Measurements from ENCODE around the gene MORC2.

The MORC2 gene

DNA sequence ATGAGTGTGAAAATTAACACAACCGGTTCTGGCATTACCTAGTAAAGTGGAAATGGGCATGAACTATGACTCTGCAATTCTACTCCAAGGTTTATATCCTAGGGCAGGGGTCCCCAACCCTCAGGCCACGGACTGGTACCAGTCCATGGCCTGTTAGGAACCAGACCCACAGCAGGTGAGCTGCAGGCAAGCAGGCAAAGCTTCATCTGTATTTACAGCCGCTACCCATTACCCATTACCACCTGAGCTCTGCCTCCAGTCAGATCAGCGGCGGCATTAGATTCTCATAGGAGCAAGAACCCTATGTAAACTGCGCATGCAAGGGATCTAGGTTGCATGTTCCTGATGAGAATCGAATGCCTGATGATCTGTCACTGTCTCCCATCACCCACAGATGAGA lies 49.8 kb downstream of the MORC2 start:
- no peak overlapping the region for H3K4me3 Mint-ChIP-seq
- H3K4me1 Mint-ChIP-seq, result peaks cover 13% of the 10 kb centered on the region
- H3K9me3 Mint-ChIP-seq, result peaks cover 4% of the 10 kb centered on the region
- H3K27me3 Mint-ChIP-seq, result no peaks in the 10 kb centered on the region
- ATAC-seq, result no peak
- peaks cover 6% of the 10 kb centered on the region for H3K36me3 Mint-ChIP-seq
- H3K27ac Mint-ChIP-seq, result no peak overlapping the region

DNA sequence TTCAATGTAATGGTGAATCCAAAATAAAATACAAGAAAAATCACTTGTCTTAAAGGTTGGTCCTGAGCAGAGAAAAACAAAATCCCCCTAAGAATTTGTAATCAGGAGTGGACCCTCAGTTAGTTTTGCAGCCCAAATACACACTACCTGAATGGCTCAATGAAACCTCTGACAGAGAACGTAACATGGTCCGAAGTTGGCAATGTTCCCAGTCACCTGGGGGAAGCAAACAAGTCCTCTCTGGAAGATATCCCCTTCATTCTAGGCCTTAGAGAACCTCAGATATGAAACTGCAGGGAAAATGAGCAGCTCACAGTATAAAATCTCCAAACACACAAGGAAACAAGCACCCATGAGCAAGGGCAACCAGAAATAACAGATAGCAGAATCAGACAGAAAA lies 58.2 kb downstream of the MORC2 start:
- Mint-ChIP-seq H3K27ac (no peak overlapping the region), H3K27me3 (no peaks in the 10 kb centered on the region), H3K36me3 (peaks cover 48% of the 10 kb centered on the region), H3K9me3 (no peaks in the 10 kb centered on the region), H3K4me1 (no peaks in the 10 kb centered on the region), H3K4me3 (no peak overlapping the region)
- ATAC-seq, result no peak

DNA sequence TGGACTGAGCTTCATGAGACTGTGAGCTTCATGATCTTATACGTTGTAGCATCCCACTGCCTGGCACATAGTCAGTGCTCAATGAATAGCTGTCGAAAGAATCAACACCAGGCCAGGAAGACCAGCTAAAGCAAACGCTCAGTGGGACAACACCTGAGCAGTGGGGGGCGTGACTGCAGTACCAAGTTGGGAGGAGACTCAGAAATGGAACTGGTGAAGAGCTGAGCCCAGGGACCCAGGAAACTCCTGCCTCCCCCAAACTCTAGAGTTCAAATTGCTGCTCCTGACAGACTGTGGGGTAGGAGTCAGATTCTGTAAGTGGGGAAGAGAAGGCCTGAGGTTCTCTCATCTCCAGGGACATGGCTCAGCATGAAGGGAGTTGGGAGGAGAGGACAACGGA lies 59.3 kb downstream of the MORC2 start:
- Mint-ChIP-seq H3K27me3 (no peaks in the 10 kb centered on the region), H3K27ac (no peak overlapping the region), H3K4me1 (no peaks in the 10 kb centered on the region), H3K4me3 (no peak overlapping the region), H3K36me3 (peaks cover 52% of the 10 kb centered on the region), H3K9me3 (no peaks in the 10 kb centered on the region)
- ATAC-seq, result no peak

DNA sequence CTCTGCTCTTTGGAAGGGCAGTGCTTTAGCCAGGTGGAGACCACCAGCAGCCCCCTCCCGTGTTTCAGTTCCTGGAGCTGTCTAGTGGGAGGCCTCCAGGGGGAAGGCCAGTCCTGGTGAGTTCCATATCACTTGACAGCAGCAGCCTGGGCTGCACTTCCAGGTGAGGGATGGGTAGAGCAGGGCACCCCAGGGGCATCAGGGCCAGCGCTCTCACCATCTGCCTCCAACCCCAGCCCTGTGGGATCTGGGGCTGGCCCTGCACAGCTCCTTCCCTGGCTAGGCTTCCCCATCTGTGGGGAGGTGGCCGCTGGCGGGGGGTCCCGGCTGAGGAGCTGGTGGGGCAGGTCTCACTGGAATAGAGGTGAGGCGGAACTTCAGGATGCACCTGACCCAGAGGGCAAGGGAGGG lies 60.5 kb downstream of the MORC2 start:
- H3K27me3 Mint-ChIP-seq, result no peaks in the 10 kb centered on the region
- H3K27ac Mint-ChIP-seq, result no peak overlapping the region
- ATAC-seq, result no peak
- no peaks in the 10 kb centered on the region for H3K9me3 Mint-ChIP-seq
- H3K4me3 Mint-ChIP-seq, result no peak overlapping the region
- peaks cover 51% of the 10 kb centered on the region for H3K36me3 Mint-ChIP-seq
- H3K4me1 Mint-ChIP-seq, result peaks cover 4% of the 10 kb centered on the region

DNA sequence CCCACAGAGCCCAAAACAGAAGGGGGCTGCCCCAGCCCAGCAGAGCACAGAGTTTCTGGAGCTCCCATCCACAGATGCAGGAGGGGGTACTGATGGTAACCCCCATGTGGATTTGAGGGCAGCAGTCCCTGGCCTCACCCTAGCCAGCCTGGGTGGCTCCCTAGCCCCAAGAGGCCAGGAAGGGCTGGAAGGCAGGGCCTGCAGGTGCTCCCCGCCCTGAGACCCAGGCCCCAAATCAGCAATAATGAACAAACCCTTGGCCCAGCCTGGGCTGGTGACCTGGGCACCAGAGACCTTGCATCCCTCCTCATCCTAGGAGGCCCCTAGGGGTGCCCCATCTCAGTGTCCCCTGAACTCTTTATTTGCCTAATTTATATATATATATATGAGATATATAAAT lies 61.6 kb downstream of the MORC2 start:
- H3K9me3 Mint-ChIP-seq, result no peaks in the 10 kb centered on the region
- peaks cover 14% of the 10 kb centered on the region for H3K4me1 Mint-ChIP-seq
- H3K27me3 Mint-ChIP-seq, result no peaks in the 10 kb centered on the region
- H3K27ac Mint-ChIP-seq, result no peak overlapping the region
- peaks cover 45% of the 10 kb centered on the region for H3K36me3 Mint-ChIP-seq
- no peak for ATAC-seq
- H3K4me3 Mint-ChIP-seq, result no peak overlapping the region

DNA sequence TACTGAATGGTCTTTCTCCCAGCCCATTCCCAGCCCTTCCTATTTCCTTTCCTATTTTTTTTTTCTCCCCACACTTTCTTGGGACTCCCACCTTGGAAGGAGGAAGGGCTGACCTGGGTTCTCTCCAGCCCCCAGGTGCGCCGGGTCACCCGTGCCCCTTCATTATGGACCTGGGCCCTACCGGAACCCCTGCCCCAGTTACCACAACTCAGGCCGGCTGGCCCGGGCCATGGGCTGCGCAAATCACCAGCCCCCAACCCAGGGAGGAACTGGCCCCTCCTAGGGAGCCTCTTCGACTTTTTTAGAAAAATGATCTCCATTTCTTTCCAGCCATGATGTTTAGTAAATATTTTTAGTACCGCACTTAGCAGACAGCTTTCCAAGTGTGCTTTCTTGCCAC lies 62.2 kb downstream of the MORC2 start:
- H3K9me3 Mint-ChIP-seq, result no peaks in the 10 kb centered on the region
- H3K27me3 Mint-ChIP-seq, result no peaks in the 10 kb centered on the region
- H3K27ac Mint-ChIP-seq, result no peak overlapping the region
- H3K36me3 Mint-ChIP-seq, result peaks cover 45% of the 10 kb centered on the region
- H3K4me1 Mint-ChIP-seq, result peaks cover 14% of the 10 kb centered on the region
- no peak for ATAC-seq
- no peak overlapping the region for H3K4me3 Mint-ChIP-seq

DNA sequence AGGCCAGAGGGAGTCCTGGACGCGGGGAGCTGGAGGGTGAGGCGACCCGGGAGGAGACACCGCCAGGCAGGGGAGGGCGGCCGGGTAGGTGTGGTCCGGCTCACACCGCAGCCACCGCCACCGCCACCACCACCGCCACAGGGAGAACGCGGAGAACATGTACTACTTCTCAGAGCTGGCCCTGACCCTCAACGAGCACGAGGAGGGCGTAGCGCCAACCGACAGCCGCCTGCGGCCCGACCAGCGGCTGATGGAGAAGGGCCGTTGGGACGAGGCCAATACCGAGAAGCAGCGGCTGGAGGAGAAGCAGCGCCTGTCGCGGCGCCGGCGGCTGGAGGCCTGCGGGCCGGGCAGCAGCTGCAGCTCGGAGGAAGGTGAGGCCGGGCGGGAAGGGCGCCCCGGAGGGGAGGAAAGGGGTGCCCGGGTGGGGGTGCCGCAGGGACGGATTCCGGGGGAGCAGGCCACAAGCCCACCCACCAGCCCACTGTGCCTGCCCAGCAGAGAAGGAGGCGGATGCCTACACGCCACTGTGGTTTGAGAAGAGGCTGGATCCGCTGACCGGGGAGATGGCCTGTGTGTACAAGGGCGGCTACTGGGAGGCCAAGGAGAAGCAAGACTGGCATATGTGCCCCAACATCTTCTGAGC lies 62.8 kb downstream of the MORC2 start:
- Mint-ChIP-seq H3K4me3 (no peak overlapping the region), H3K36me3 (peaks cover 43% of the 10 kb centered on the region), H3K9me3 (no peaks in the 10 kb centered on the region), H3K27ac (no peak overlapping the region), H3K27me3 (no peaks in the 10 kb centered on the region), H3K4me1 (peaks cover 14% of the 10 kb centered on the region)
- no peak for ATAC-seq

DNA sequence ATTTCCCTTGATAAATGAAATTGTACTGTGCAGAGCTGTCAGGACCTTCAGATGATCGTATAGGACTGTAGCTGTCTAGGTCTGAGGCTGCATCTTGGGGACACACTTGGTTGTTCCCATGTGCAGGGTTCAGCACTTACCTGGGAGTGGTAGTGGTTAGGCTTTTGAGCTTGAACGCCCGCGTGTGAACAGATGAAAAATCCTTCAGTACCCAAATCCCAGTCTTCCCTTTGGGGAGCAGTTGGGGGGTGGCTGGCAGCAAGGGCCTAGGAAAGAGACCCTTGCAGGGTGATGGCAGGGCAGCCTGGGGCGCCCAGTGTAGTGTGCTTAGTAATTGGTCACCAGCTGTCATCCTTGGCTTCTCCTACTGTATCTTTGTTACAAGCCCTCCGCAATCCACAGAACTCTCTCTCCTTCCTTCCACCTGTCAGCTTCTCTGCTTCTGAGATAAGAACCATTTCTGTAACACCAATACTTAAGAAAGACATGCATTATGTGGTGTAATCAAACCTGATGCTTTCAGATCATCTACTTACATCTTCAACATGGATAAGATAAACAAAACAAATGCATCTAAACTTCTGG lies 64.6 kb downstream of the MORC2 start:
- Mint-ChIP-seq H3K27me3 (no peaks in the 10 kb centered on the region), H3K27ac (no peak overlapping the region), H3K4me1 (peaks cover 14% of the 10 kb centered on the region), H3K4me3 (no peak overlapping the region), H3K36me3 (peaks cover 28% of the 10 kb centered on the region), H3K9me3 (no peaks in the 10 kb centered on the region)
- ATAC-seq, result no peak

DNA sequence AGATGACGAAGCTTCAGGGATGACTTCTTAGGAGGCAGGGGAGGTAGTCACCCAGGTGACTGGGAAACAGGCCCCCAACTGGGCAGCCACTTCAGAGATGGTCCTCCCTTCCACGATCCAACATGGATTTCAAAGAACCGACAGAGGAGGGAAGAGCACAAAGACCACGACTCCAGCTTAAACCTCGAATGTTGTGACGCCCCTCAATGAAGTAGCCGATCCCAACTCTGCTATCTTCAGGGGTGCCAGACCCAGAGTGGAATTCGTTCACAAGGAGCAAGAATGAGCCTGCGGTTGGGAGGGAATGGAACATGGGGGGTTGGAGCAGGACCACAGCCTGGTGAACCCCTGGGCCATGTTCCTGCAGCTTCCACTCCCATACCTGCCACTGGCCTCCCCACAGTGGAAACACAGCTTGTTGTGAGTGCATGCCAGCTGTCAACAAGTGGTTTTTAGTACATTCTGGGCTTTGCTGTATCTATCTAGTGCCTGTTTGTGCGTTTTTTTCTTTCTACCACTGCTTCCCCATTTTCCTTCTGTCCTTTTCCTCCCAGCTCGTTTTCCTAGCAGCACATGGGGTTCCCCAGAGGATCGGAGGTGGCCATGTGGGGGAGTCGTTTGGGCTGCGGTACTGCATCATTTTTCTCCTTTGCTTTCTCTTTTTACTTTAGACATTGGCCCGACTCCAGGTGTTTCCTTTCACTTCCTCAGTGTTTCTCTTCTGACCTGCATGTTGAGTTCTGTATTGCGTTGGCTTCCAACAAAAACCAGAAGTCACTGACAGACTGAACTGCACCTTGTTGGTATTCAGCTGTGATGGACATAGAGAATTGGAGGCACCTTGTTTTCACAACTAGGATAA lies 65.8 kb downstream of the MORC2 start:
- Mint-ChIP-seq H3K27me3 (no peaks in the 10 kb centered on the region), H3K4me1 (peaks cover 14% of the 10 kb centered on the region), H3K27ac (peak overlapping the region; percentile 57), H3K36me3 (peaks cover 20% of the 10 kb centered on the region), H3K9me3 (no peaks in the 10 kb centered on the region), H3K4me3 (peak overlapping the region; percentile 63)
- ATAC-seq, result peak; percentile 80

DNA sequence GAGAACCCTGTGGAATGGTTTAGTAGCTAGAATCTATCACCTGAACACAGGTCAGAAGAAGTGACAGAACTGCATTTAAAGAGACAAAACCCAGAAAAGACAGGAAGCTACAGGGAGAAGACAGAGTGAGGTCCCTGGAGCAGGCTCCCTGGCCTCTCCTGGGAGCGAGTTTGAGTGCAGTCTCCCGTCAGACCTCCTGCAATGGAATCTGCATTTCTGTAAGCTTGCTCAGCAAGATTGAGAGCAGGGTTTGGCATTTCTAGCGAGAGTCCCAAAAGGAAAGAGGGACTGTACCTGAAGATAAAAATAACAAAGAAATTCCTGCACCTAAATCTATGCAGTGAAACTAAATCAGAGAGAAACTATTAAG lies 74.2 kb downstream of the MORC2 start:
- Mint-ChIP-seq H3K4me3 (no peak overlapping the region), H3K4me1 (no peaks in the 10 kb centered on the region), H3K9me3 (no peaks in the 10 kb centered on the region), H3K36me3 (peaks cover 24% of the 10 kb centered on the region), H3K27me3 (no peaks in the 10 kb centered on the region), H3K27ac (no peak overlapping the region)
- no peak for ATAC-seq

DNA sequence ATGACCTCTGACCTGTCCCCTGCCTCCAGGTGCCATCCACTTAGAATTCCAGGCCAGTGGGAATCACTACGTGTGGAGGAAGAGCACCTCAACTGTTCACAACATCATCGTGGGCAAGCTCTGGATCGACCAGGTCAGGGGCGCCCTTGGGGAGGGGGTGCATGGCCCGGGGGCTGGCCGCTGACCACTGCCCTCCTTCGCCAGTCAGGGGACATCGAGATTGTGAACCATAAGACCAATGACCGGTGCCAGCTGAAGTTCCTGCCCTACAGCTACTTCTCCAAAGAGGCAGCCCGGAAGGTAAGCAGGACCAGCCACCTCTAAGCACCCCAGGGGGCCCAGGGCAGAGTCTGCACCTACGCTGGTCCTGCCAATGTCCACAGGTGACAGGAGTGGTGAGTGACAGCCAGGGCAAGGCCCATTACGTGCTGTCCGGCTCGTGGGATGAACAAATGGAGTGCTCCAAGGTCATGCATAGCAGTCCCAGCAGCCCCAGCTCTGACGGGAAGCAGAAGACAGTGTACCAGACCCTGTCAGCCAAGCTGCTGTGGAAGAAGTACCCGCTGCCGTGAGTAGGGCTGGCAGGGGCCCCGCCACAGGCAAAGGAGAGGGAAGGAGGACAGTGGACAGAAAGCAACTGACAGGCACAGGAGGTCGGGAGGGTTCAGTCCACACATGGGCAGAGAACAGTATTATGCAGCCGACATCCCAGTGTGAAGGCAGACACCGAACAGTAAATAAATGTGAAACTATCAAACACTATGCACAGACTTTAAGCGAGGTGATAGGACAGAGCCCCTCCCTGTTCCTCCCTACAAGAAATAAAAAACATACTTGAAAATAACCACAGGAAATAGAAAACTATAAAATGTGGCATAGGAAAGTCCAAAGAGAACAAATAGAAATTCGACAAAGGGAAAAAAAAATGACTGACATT lies 74.9 kb downstream of the MORC2 start:
- H3K4me1 Mint-ChIP-seq, result no peaks in the 10 kb centered on the region
- H3K4me3 Mint-ChIP-seq, result no peak overlapping the region
- peaks cover 24% of the 10 kb centered on the region for H3K36me3 Mint-ChIP-seq
- no peak overlapping the region for H3K27ac Mint-ChIP-seq
- no peaks in the 10 kb centered on the region for H3K27me3 Mint-ChIP-seq
- H3K9me3 Mint-ChIP-seq, result no peaks in the 10 kb centered on the region
- no peak for ATAC-seq

DNA sequence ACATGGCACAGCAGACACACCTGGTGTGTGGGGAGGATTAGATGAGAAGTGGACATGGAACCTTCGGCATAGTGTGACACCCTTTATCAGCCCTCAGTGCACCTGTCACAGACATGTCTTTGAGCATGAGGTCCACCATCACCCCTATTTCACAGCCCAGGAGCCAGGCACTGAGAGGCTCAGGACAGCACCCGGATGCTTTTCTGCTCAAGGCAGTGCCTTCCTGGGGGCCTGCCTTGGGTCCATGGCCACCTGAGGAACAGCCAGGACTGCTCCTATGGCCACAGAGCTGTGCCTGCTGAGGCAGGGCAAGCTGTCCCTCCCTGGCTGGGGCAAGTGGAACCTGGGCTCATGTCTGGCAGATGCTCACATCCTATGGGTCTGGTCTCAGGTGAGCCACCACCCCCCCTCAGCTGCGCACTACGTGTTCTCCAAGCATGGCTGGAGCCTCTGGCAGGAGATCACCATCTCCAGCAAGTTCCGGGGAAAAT lies 75.8 kb downstream of the MORC2 start:
- Mint-ChIP-seq H3K4me3 (no peak overlapping the region), H3K27me3 (no peaks in the 10 kb centered on the region), H3K4me1 (no peaks in the 10 kb centered on the region), H3K27ac (no peak overlapping the region), H3K36me3 (peaks cover 24% of the 10 kb centered on the region), H3K9me3 (no peaks in the 10 kb centered on the region)
- ATAC-seq, result no peak

DNA sequence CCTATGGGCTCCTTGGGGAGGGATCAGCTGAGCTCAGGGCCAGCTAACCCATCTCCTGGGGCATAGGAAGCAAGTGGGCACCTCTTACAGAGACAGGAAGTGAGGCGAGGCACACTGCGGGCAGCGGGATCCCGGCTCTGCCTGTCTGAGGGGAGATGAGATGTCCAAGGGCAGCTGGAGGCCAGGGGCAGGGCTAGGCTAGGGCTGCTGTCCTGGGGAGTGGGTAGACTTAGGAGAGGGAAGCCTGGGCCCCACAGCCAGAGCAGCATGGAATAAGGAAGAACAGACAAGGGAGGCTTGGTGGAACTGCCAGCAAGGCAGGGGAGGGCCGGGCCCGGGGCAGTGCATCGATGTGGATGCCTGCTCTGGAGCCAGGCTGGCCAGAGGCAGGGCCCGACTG lies 76.3 kb downstream of the MORC2 start:
- Mint-ChIP-seq H3K27ac (no peak overlapping the region), H3K9me3 (no peaks in the 10 kb centered on the region), H3K4me1 (no peaks in the 10 kb centered on the region), H3K27me3 (no peaks in the 10 kb centered on the region), H3K4me3 (no peak overlapping the region), H3K36me3 (peaks cover 22% of the 10 kb centered on the region)
- no peak for ATAC-seq

DNA sequence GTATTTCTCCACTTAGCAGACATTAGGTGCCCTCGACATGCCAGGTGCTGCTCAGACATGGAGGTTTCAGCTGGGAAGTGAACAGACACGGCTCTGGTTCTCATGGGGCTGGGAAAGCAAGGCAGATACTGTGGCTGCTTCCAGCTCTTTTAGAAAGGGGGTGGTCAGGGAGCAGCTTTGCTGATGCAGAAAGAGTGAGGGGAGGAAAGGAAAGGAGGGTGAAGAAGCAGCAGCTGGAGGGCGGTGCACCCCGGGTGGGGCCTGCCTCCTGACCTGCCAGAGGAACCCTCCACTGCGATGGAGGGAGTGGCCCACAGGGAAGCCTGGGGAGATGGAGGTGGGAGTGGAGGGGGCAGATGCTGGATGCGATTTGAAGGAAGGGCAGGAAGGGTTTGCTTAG lies 76.8 kb downstream of the MORC2 start:
- peaks cover 19% of the 10 kb centered on the region for H3K36me3 Mint-ChIP-seq
- no peak overlapping the region for H3K27ac Mint-ChIP-seq
- no peaks in the 10 kb centered on the region for H3K27me3 Mint-ChIP-seq
- no peak overlapping the region for H3K4me3 Mint-ChIP-seq
- H3K4me1 Mint-ChIP-seq, result no peaks in the 10 kb centered on the region
- ATAC-seq, result no peak
- H3K9me3 Mint-ChIP-seq, result no peaks in the 10 kb centered on the region

DNA sequence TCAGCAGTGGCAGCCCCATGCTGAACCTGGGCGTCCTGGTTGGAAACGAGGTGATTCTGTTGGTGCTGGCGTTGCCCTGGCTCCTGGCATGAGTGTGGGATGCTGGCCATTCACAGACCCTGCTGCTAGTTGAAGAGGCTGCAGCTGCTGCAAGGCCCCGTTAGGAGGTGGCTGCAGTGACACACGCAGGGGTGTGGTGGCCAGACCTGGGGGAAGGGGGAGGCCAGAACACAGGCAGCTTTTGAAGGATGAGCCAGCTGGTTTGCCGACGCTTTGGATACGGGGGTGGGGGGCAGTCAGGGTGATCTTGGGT lies 77.2 kb downstream of the MORC2 start:
- no peaks in the 10 kb centered on the region for H3K27me3 Mint-ChIP-seq
- no peak for ATAC-seq
- peaks cover 19% of the 10 kb centered on the region for H3K36me3 Mint-ChIP-seq
- H3K27ac Mint-ChIP-seq, result no peak overlapping the region
- H3K4me3 Mint-ChIP-seq, result no peak overlapping the region
- no peaks in the 10 kb centered on the region for H3K9me3 Mint-ChIP-seq
- no peaks in the 10 kb centered on the region for H3K4me1 Mint-ChIP-seq

Measured in stimulated activated memory B cell treated with anti-CD40 and anti-IgM and Interleukin-4, amounts not matched to agents 10 μg/mL and 1 μg/mL and 100 μg/mL, for 72 hours (primary cell).